NCI-H146 treated with DMSO at 0.1 percent for 48 hours (cell line): ENCODE measurements around the gene OR5AP2.
"Not testable (repeated sequence)": the region's sequence is repeated elsewhere in the genome, so short reads cannot be mapped to it uniquely, and the experiment has no call there.

Experiments used
- DNase-seq: peaks from one replicate; lab custom pipeline; 2025; ENCODE audit not compliant: unreplicated experiment; lab: John Stamatoyannopoulos, UW

Gene OR5AP2

DNA sequence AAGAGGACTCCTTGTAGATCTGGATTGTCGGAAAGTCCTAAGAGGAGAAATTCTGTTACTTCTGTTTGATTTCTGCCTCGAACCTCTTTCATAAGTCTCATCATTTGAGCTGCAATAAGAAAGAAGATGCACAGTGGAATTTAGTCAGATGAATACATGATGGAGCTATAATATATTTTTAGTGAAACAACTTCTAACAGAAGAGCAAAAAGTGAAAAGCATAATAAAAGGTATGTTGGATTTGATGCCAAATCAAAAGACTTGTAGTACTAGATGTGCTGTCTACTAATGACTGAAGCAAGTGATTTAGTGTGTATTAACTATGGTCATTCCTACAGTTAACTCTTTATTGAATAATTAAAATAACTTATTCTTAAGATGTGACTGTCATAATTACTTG lies at the start of gene OR5AP2:
TSS of gene OR5AP2 (minus strand) at position 101 of the 400 bp plus-strand sequence. CDS start at position 101, 0 bp downstream.
- DNase-seq = no peak

DNA sequence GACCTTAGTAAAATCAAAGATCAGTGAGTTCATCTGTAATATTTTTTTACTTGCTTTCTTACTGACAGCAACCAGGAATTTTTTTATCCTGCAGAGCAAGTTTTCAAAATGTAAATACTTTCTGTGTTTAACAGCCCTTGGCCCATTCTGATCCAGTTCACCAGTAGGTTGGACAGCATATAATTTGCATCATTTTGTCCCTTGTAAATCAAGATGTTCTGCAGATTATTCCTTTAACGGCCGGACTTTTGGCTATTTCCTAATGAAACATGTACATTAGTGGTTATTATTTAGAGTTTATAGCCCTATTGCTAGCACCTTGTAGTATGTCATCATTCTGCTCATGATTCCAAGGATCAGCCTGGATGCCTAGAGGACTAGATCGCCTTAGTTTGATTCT lies 48.9 kb upstream of the OR5AP2 start:
- DNase-seq = not testable (repeated sequence)

DNA sequence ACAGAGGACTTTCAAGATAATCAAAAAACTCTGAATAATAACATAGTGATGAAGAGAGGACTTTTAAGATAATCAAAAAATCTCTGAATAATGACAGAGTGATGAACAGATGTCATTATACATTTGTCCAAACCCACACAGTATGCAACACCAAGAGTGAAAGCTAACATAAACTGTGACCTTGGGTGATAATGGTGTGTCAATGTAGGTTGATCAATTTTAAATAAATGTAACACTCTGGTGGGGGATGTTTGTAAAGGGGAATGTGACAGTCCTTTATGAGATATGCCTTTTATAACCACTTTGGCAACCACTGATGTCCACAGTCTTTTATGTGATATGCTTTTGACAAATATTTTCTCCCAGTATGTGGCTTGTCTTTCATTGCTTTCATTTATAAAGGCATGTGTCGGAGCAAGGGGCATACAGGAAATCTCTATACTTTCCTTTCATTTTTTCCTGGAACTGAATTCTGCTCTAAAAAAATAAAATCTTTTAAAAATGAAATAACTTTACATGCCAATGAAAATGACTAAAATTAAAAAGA lies 46.4 kb upstream of the OR5AP2 start:
- no peak for DNase-seq

DNA sequence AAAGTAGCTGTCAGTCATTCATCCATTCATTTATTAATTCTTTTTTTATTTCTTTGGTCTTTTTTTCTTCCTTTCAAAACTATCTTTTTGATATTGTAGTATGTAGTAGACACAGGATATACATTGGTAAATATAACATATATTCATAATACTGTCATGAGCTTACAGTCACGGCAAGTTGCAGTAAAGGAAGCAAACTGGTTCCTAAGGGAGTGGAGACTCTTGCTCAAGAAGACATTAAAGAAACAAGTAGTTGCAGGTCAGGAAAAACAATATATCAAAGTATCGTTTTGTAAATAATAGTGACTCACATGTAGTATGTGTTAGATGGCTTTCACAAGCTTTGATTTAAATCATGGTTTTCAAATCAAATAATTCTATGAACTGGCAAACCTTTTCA lies 28.7 kb upstream of the OR5AP2 start:
- DNase-seq = no peak

DNA sequence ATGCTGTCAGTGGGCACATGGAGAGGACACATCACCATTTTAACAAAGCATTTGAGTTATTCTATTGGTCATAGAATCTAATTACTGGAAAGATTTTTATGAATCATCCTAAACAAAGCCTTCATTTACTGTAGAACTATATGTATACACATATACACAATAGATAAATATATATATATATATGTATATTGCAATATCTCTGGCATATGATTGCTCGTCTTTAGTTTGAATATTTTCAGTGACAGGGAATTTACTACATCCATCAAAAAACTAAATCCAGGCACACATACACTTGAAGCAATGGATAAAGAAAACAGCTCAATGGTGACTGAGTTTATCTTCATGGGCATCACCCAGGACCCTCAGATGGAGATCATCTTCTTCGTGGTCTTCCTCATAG lies 21.1 kb upstream of the OR5AP2 start, which contains the start of gene OR5AR1:
TSS of gene OR5AR1 (plus strand) at position 301 of the 400 bp plus-strand sequence. CDS start at position 301, 0 bp downstream.
- no peak for DNase-seq

- DNase-seq = no peak
Measured at GRCh38 chr11:56659755-56660154, 17.5 kb upstream of the OR5AP2 start.

DNA sequence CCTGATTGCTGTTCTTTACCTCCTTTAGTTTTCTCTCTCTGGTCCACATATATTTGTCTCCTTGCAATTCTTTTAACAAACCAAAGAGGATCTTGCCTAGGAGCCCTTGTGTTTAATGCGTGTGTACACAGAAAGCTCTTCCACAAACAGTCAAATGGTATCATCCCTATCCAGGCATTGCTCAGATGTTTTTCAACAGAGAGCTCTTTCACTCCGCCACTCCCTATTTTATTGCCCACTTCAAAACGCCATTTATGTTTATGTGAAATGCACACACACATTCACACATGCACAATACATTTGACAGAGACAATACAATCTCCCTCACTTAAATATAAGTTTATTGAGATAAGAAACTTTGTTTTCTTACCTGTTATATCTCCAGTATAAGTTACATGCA lies 4.7 kb downstream of the OR5AP2 start:
- no peak for DNase-seq

GRCh38 chr11:56636861-56637260 lies 5.4 kb downstream of the OR5AP2 start:
- no peak for DNase-seq

DNA sequence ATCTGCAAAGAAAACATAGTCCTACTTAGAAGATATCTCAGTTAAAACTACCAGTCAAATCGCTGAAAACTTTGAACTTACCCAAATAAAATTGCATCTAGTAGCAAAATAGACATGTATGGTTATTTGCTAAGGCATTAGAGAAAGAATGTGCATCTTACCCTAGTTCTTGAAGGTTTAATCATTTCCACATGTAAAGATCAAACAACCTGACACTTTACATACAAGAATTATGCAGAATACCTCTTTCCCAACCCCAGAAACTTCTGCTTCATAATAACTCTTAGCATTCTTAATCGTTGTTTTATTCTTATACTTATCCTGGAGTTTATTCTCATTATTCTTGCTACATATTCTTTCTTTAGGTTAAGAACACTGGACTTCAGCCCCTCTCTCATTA lies 9.9 kb downstream of the OR5AP2 start:
- DNase-seq = no peak

- DNase-seq = no peak
Measured at GRCh38 chr11:56625946-56626345, 16.3 kb downstream of the OR5AP2 start.

- DNase-seq = no peak
Measured at GRCh38 chr11:56624661-56625110, 17.6 kb downstream of the OR5AP2 start.

DNA sequence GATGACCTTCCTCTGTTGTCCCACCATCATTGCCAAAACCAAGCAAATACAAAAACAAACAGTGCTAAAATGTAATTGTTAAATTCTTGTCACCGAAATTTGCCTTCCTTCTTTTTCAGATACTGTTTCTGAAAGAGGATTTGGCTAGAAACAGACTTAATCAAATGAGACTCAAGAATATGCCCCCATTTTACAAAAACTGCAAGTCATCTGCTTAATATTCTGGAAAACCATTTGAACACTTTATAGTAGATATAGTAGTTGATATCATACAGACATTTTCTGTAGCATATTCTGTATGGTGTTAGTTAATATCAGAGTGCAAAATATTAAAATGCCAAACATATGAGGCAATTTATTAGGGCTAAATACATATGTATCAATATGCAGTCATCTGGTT lies 31.1 kb downstream of the OR5AP2 start:
- DNase-seq = no peak

DNA sequence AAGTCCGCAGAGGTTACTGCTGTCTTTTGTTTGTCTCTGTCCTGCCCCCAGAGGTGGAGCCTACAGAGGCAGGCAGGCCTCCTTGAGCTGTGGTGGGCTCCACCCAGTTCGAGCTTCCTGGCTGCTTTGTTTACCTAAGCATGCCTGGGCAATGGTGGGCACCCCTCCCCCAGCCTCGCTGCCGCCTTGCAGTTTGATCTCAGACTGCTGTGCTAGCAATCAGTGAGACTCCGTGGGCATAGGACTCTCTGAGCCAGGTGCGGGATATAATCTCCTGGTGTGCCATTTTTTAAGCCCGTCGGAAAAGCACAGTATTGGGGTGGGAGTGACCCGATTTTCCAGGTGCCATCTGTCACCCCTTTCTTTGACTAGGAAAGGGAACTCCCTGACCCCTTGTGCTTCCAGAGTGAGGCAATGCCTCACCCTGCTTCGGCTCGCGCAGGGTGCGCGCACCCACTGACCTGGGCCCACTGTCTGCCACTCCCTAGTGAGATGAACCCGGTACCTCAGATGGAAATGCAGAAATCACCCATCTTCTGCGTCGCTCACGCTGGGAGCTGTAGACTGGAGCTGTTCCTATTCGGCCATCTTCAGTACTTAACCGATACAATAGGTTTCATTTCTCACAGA lies 50.0 kb downstream of the OR5AP2 start:
- DNase-seq = not testable (repeated sequence)
